Measurements from ENCODE around the gene KCNS1.

The KCNS1 gene

GRCh38 chr20:45100563-45101245 lies at the start of gene KCNS1:
TSS of gene KCNS1 (minus strand) at chr20:45101127. CDS start at chr20:45099236, 1,891 bp downstream.
- TF ChIP-seq GATA2 (IDR thresholded peaks at IDR 0.05; ENCODE audit: low read depth, low read length) (no peak), GATA3 (IDR thresholded peaks at IDR 0.05; ENCODE audit: low read depth, low read length) (no peak)

GRCh38 chr20:45149062-45149461 lies 48.1 kb upstream of the KCNS1 start:
- TF ChIP-seq GATA2 (IDR thresholded peaks at IDR 0.05; ENCODE audit: low read depth, low read length) (no peak), GATA3 (IDR thresholded peaks at IDR 0.05; ENCODE audit: low read depth, low read length) (no peak)

- TF ChIP-seq GATA3 (IDR thresholded peaks at IDR 0.05; ENCODE audit: low read depth, low read length) (no peak), GATA2 (IDR thresholded peaks at IDR 0.05; ENCODE audit: low read depth, low read length) (no peak)
These were observed 39.9 kb upstream of the KCNS1 start for GRCh38 chr20:45140836-45141235.

- TF ChIP-seq GATA2 (IDR thresholded peaks at IDR 0.05; ENCODE audit: low read depth, low read length) = no peak
- TF ChIP-seq GATA3 (IDR thresholded peaks at IDR 0.05; ENCODE audit: low read depth, low read length) = no peak
These were observed 37.8 kb upstream of the KCNS1 start for GRCh38 chr20:45138561-45139300.

GRCh38 chr20:45136911-45137310 lies 36.0 kb upstream of the KCNS1 start:
- TF ChIP-seq GATA3 (IDR thresholded peaks at IDR 0.05; ENCODE audit: low read depth, low read length) (no peak), GATA2 (IDR thresholded peaks at IDR 0.05; ENCODE audit: low read depth, low read length) (no peak)

- TF ChIP-seq GATA2 (IDR thresholded peaks at IDR 0.05; ENCODE audit: low read depth, low read length) (no peak), GATA3 (IDR thresholded peaks at IDR 0.05; ENCODE audit: low read depth, low read length) (no peak)
These were observed 27.2 kb upstream of the KCNS1 start for GRCh38 chr20:45128099-45128498.

GRCh38 chr20:45124365-45124764 lies 23.4 kb upstream of the KCNS1 start, which contains the start of gene WFDC12:
TSS of gene WFDC12 (minus strand) at chr20:45124465. CDS start at chr20:45124447, 18 bp downstream.
- TF ChIP-seq GATA3 (IDR thresholded peaks at IDR 0.05; ENCODE audit: low read depth, low read length) = no peak
- TF ChIP-seq GATA2 (IDR thresholded peaks at IDR 0.05; ENCODE audit: low read depth, low read length) = no peak

GRCh38 chr20:45121388-45121787 lies 20.5 kb upstream of the KCNS1 start:
- TF ChIP-seq GATA2 (IDR thresholded peaks at IDR 0.05; ENCODE audit: low read depth, low read length) = no peak
- no peak for TF ChIP-seq GATA3 (IDR thresholded peaks at IDR 0.05; ENCODE audit: low read depth, low read length)

GRCh38 chr20:45119556-45120266 lies 18.8 kb upstream of the KCNS1 start:
- TF ChIP-seq GATA3 (IDR thresholded peaks at IDR 0.05; ENCODE audit: low read depth, low read length) = no peak
- no peak for TF ChIP-seq GATA2 (IDR thresholded peaks at IDR 0.05; ENCODE audit: low read depth, low read length)

- no peak for TF ChIP-seq GATA2 (IDR thresholded peaks at IDR 0.05; ENCODE audit: low read depth, low read length)
- no peak for TF ChIP-seq GATA3 (IDR thresholded peaks at IDR 0.05; ENCODE audit: low read depth, low read length)
These were observed 17.1 kb upstream of the KCNS1 start for GRCh38 chr20:45118028-45118427.

- no peak for TF ChIP-seq GATA2 (IDR thresholded peaks at IDR 0.05; ENCODE audit: low read depth, low read length)
- TF ChIP-seq GATA3 (IDR thresholded peaks at IDR 0.05; ENCODE audit: low read depth, low read length) = no peak
These were observed 16.7 kb upstream of the KCNS1 start for GRCh38 chr20:45117581-45117980.

- TF ChIP-seq GATA2 (IDR thresholded peaks at IDR 0.05; ENCODE audit: low read depth, low read length) = no peak
- no peak for TF ChIP-seq GATA3 (IDR thresholded peaks at IDR 0.05; ENCODE audit: low read depth, low read length)
These were observed 14.9 kb upstream of the KCNS1 start for GRCh38 chr20:45115829-45116228.

- TF ChIP-seq GATA2 (IDR thresholded peaks at IDR 0.05; ENCODE audit: low read depth, low read length) (no peak), GATA3 (IDR thresholded peaks at IDR 0.05; ENCODE audit: low read depth, low read length) (no peak)
These were observed 14.5 kb upstream of the KCNS1 start for GRCh38 chr20:45115386-45115774.

Data from SH-SY5Y (cell line).